B cell (primary cell): ENCODE data around the gene FHIT. TPM values are rescaled to one million over a fixed set of nuclear protein-coding genes. Genes with fewer than 3 reads are reported as not detected.

Source experiments
- ATAC-seq: fragments of 200-7000 bp; cut with Tn5 transposase; one replicate; pipeline ENCODE4 v1.10.0; 2021; ENCODE audit warnings: low read depth, mild to moderate bottlenecking, moderate number of reproducible peaks, moderate library complexity
- CTCF ChIA-PET: fragments of 350-600 bp; sonication (Branson Sonifier 250); formaldehyde crosslinking; loops from one replicate; lab custom pipeline; 2021; ENCODE audit warnings: antibody characterized with exemption, inconsistent platforms; lab: Charles Lee
- POLR2A ChIA-PET: fragments of 350-600 bp; sonication (Branson Sonifier 250); formaldehyde crosslinking; loops from one replicate; lab custom pipeline; 2021; ENCODE audit warnings: antibody characterized with exemption; lab: Charles Lee
- DNase-seq: peaks from one replicate; pipeline ENCODE4 v3.0.0; 2013
- H2AFZ ChIP-seq: 2 replicates; pipeline ENCODE4 v1.6.1; 2012; ENCODE audit warnings: mild to moderate bottlenecking, low read depth, low read length; ENCODE audit not compliant: insufficient read depth, poor library complexity, severe bottlenecking
- H3K27ac ChIP-seq, 2 donors: 1 replicate in 1 of 2; 2 replicates in 1 of 2; pipeline ENCODE4 v1.5.1; 2012 to 2013; ENCODE audit warnings: low read length in 2 of 2, mild to moderate bottlenecking in 2 of 2, moderate library complexity in 1 of 2
- H3K27me3 ChIP-seq, 4 experiments: fragments of 200-600 bp in 1 of 4; sonication (generic) in 1 of 4; replicated peaks in 1 of 4; 1 replicate in 2 of 4; 2 replicates in 2 of 4; pipeline versions ENCODE4 v1.6.1 to v1.7.0; 2013 to 2016; ENCODE audit warnings: low read length in 3 of 4, mild to moderate bottlenecking in 2 of 4, mixed read lengths in 1 of 4, moderate library complexity in 1 of 4; ENCODE audit not compliant: insufficient read depth in 4 of 4, control insufficient read depth in 3 of 4; ENCODE audit errors: control extremely low read depth in 1 of 4
- H3K36me3 ChIP-seq, 2 experiments: replicated peaks in 1 of 2; 1 replicate in 1 of 2; 2 replicates in 1 of 2; pipeline versions ENCODE4 v1.6.1 to v1.7.1; 2013; ENCODE audit warnings: low read length in 1 of 2; ENCODE audit not compliant: insufficient read depth in 2 of 2, control insufficient read depth in 1 of 2; ENCODE audit errors: control extremely low read depth in 1 of 2, extremely low read depth in 1 of 2
- H3K4me1 ChIP-seq, 2 donors: fragments of 200-600 bp in 1 of 2; sonication (generic) in 1 of 2; 1 replicate in 1 of 2; 2 replicates in 1 of 2; pipeline versions ENCODE4 v1.5.1 to v1.6.1; 2013 to 2017; ENCODE audit warnings: low read length in 2 of 2; ENCODE audit not compliant: control insufficient read depth in 2 of 2, insufficient read depth in 2 of 2
- H3K4me2 ChIP-seq: replicated peaks from 2 replicates; pipeline ENCODE3; 2012; ENCODE audit warnings: mild to moderate bottlenecking, low read depth, low read length; ENCODE audit not compliant: poor library complexity, severe bottlenecking
- H3K4me3 ChIP-seq, 5 experiments: fragments of 200-600 bp in 1 of 5; sonication (generic) in 1 of 5; 1 replicate in 3 of 5; 2 replicates in 2 of 5; pipeline versions ENCODE4 v1.5.1 to v1.7.0; 2011 to 2016; ENCODE audit warnings: low read length in 4 of 5, mild to moderate bottlenecking in 4 of 5, low read depth in 2 of 5, control low read depth in 1 of 5, moderate library complexity in 1 of 5; ENCODE audit not compliant: insufficient read depth in 1 of 5; ENCODE audit errors: control extremely low read depth in 1 of 5, extremely low read depth in 1 of 5
- H3K79me2 ChIP-seq: fragments of 200-600 bp; sonication (generic); one replicate; pipeline ENCODE4 v1.6.0; 2016; ENCODE audit warnings: low read length; ENCODE audit not compliant: control insufficient read depth, insufficient read depth
- H3K9ac ChIP-seq: fragments of 200-600 bp; sonication (generic); 2 replicates; pipeline ENCODE4 v1.6.1; 2017; ENCODE audit warnings: mild to moderate bottlenecking, low read length, moderate library complexity
- H3K9me3 ChIP-seq, 3 donors: one replicate each; pipeline versions ENCODE4 v1.6.1 to v1.7.1; 2013; ENCODE audit warnings: low read length in 2 of 3; ENCODE audit not compliant: control insufficient read depth in 2 of 3, insufficient read depth in 1 of 3; ENCODE audit errors: control extremely low read depth in 1 of 3
- H4K20me1 ChIP-seq: 2 replicates; pipeline ENCODE4 v1.6.0; 2012; ENCODE audit warnings: mild to moderate bottlenecking, low read length; ENCODE audit not compliant: insufficient read depth, control insufficient read depth, poor library complexity, severe bottlenecking
- H3K27ac Mint-ChIP-seq: one replicate; pipeline ENCODE4 v1.8.0; 2021; ENCODE audit warnings: mixed read lengths
- H3K27me3 Mint-ChIP-seq: one replicate; pipeline ENCODE4 v1.8.0; 2021; ENCODE audit warnings: mixed read lengths
- H3K4me1 Mint-ChIP-seq: one replicate; pipeline ENCODE4 v1.8.0; 2021; ENCODE audit warnings: mixed read lengths
- H3K4me3 Mint-ChIP-seq: one replicate; pipeline ENCODE4 v1.8.0; 2021; ENCODE audit warnings: mixed read lengths
- H3K9me3 Mint-ChIP-seq: one replicate; pipeline ENCODE4 v1.8.0; 2022; ENCODE audit warnings: mixed read lengths; ENCODE audit not compliant: insufficient read depth
- CTCF ChIP-seq: fragments of 200-600 bp; IDR thresholded peaks from one replicate; pipeline ENCODE4 v1.8.0; 2022; ENCODE audit warnings: antibody characterized with exemption, mild to moderate bottlenecking
- EZH2 ChIP-seq: IDR thresholded peaks from 2 replicates; pipeline ENCODE4 v1.6.1; 2012; ENCODE audit warnings: borderline replicate concordance, low read depth, mild to moderate bottlenecking, moderate library complexity, low read length; ENCODE audit not compliant: insufficient read depth, poor library complexity, severe bottlenecking
- WGBS: methylation state at CpG from one replicate; pipeline ENCODE4 v1.1.5; 2013; ENCODE audit warnings: missing lambda C conversion rate; ENCODE audit not compliant: insufficient coverage; 5-methylcytosine and 5-hydroxymethylcytosine counted together
- intact Hi-C: fragments of 100-400 bp; cut with micrococcal nuclease; formaldehyde crosslinking; loops from one replicate; pipeline ENCODE4 v1.10.0; 2022
- polyA plus RNA-seq: library from polyadenylated mRNA; depleted of rRNA; stranded (reverse); fragments of >200 nt; gene quantifications from 2 replicates; pipeline ENCODE4 v1.2.3, GENCODE V29; 2012
- total RNA-seq, 2 donors: library from RNA; stranded (reverse); fragments of 120-200 nt in 1 of 2; gene quantifications; 1 replicate in 1 of 2; 2 replicates in 1 of 2; pipeline versions ENCODE4 v1.2.3 to v1.2.4, GENCODE V29; 2013 to 2022

The FHIT gene
- total and polyA plus RNA-seq, 2 donors (not counting 1 experiment from before 2014, with no cell fraction given): 1.7 to 7.8 TPM

GRCh38 chr3:60070366-60070765 is 1180.9 kb downstream of the FHIT start:
- Histone ChIP-seq H3K4me2 (no peak overlapping the region), H3K9me3 (no peaks in the 10 kb centered on the region), H3K79me2 (no peaks in the 10 kb centered on the region), H3K27ac (no peak overlapping the region), H3K4me3 (no peak overlapping the region), H3K4me1 (peaks cover 0 to 10% of the 10 kb centered on the region in 2 donors), H3K36me3 (no peaks in the 10 kb centered on the region), H4K20me1 (no peaks in the 10 kb centered on the region), H3K9ac (no peak overlapping the region), H2AFZ (no peak overlapping the region), H3K27me3 (no peaks in the 10 kb centered on the region)
- TF ChIP-seq EZH2 (no peak), CTCF (no peak)
- POLR2A ChIA-PET: no interaction called here
- ATAC-seq: no peak
- no peak for DNase-seq
- intact Hi-C loops: no loop called here
- WGBS: 90% methylated on average over 2 of the region's 3 CpGs
- Mint-ChIP-seq H3K9me3 (no peaks in the 10 kb centered on the region), H3K4me1 (peaks cover 10% of the 10 kb centered on the region), H3K4me3 (no peak overlapping the region), H3K27me3 (peaks cover 3% of the 10 kb centered on the region), H3K27ac (no peak overlapping the region)
- CTCF ChIA-PET: no interaction called here

DNA sequence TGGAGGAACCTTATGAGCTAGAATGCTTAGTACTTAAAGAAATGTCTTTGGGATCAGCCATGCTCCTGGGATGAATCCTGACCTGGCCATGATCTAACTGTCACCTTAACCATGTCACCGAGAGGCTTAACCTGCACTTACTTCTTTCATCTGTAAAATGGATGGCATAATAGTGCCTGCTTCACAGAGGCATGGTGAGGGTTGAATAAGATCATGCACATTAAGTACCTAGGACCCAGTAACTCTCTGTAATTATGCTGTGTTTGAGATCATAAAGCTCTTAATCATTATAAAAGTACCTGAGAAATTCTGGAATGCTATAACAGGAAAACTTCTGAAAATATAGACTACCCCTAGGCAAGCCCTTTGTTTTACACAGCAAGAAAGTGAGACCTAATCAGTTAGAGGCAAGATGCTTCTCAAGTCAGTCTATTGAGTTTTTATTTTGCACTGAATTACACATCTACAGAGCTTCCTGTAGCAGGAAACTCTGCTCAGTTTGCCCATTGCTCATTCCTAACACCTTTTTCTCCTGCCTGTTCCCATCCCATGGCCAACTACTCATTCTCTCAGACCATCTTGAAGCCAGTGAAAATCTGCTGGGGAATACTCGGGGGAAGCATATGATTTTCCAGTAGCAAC is 1185.9 kb downstream of the FHIT start:
- Histone ChIP-seq H3K27ac (no peak overlapping the region), H3K79me2 (no peaks in the 10 kb centered on the region), H3K27me3 (no peaks in the 10 kb centered on the region), H3K36me3 (no peaks in the 10 kb centered on the region), H3K4me2 (no peak overlapping the region), H3K9ac (no peak overlapping the region), H2AFZ (no peak overlapping the region), H3K9me3 (no peaks in the 10 kb centered on the region), H3K4me1 (no peaks in the 10 kb centered on the region), H4K20me1 (no peaks in the 10 kb centered on the region), H3K4me3 (no peak overlapping the region)
- TF ChIP-seq CTCF (no peak), EZH2 (no peak)
- ATAC-seq (no peak), DNase-seq (no peak)
- no peak overlapping the region for H3K27ac Mint-ChIP-seq
- intact Hi-C loops: no loop called here
- no peaks in the 10 kb centered on the region for H3K4me1 Mint-ChIP-seq
- POLR2A ChIA-PET: no interaction called here
- H3K9me3 Mint-ChIP-seq: no peaks in the 10 kb centered on the region
- H3K27me3 Mint-ChIP-seq: peaks cover 3% of the 10 kb centered on the region
- CTCF ChIA-PET: no interaction called here
- 100% methylated on average over 1 of the region's 2 CpGs for WGBS
- no peak overlapping the region for H3K4me3 Mint-ChIP-seq
